Smooth muscle cell (in vitro differentiated cells): ENCODE data around the gene CELF4. TPM values are rescaled to one million over a fixed set of nuclear protein-coding genes. Genes with fewer than 3 reads are reported as not detected.

Experiments used
- DNase-seq: peaks from one replicate; lab custom pipeline; 2025; ENCODE audit not compliant: unreplicated experiment; lab: John Stamatoyannopoulos, UW
- H2AFZ ChIP-seq: fragments of 200-600 bp; sonication (generic); 2 replicates; pipeline ENCODE4 v1.6.0; 2016; ENCODE audit warnings: antibody characterized with exemption, low read depth, mild to moderate bottlenecking
- H3F3A ChIP-seq: fragments of 200-600 bp; sonication (generic); 2 replicates; pipeline ENCODE4 v1.6.0; 2017; ENCODE audit warnings: antibody characterized with exemption, low read depth
- H3K27ac ChIP-seq: fragments of 200-600 bp; sonication (generic); 2 replicates; pipeline ENCODE4 v1.5.1; 2016; ENCODE audit warnings: low read depth, mild to moderate bottlenecking
- H3K27me3 ChIP-seq: fragments of 200-600 bp; sonication (generic); 2 replicates; pipeline ENCODE4 v1.6.1; 2016; ENCODE audit warnings: low read depth, mild to moderate bottlenecking
- H3K36me3 ChIP-seq: fragments of 200-600 bp; sonication (generic); 2 replicates; pipeline ENCODE4 v1.5.1; 2016; ENCODE audit warnings: low read depth
- H3K4me1 ChIP-seq: fragments of 200-600 bp; sonication (generic); 2 replicates; pipeline ENCODE4 v1.5.1; 2016; ENCODE audit warnings: low read depth
- H3K4me2 ChIP-seq: fragments of 200-600 bp; sonication (generic); 2 replicates; pipeline ENCODE4 v1.6.0; 2016; ENCODE audit warnings: mild to moderate bottlenecking
- H3K4me3 ChIP-seq: fragments of 200-600 bp; sonication (generic); 2 replicates; pipeline ENCODE4 v1.5.1; 2016; ENCODE audit warnings: mild to moderate bottlenecking
- H3K79me2 ChIP-seq: fragments of 200-600 bp; sonication (generic); 2 replicates; pipeline ENCODE4 v1.6.0; 2016; ENCODE audit warnings: low read depth, mild to moderate bottlenecking
- H3K9ac ChIP-seq: fragments of 200-600 bp; sonication (generic); 2 replicates; pipeline ENCODE4 v1.6.0; 2016; ENCODE audit warnings: low read depth
- H3K9me3 ChIP-seq: fragments of 200-600 bp; sonication (generic); replicated peaks from 2 replicates; pipeline ENCODE4 v1.5.1; 2016; ENCODE audit warnings: low read depth
- H4K20me1 ChIP-seq: fragments of 200-600 bp; sonication (generic); 2 replicates; pipeline ENCODE4 v1.6.0; 2016; ENCODE audit warnings: low read depth
- CTCF ChIP-seq: fragments of 200-600 bp; sonication (generic); IDR thresholded peaks from 2 replicates; pipeline ENCODE4 v1.5.1; 2017; ENCODE audit warnings: borderline replicate concordance, mild to moderate bottlenecking, antibody characterized with exemption; ENCODE audit not compliant: insufficient read depth, poor library complexity, severe bottlenecking
- WGBS: methylation state at CpG from one replicate; pipeline ENCODE4 v1.1.7; 2016; ENCODE audit warnings: low lambda C conversion rate; 5-methylcytosine and 5-hydroxymethylcytosine counted together
- polyA plus RNA-seq: library from polyadenylated mRNA; unstranded; fragments of >200 nt; fragmentation: Nextera tagmentation; extraction: Ambion mirVana; gene quantifications from 2 replicates; pipeline ENCODE4 v1.2.1, GENCODE V29; 2016
- total RNA-seq: library from RNA; depleted of rRNA; stranded (reverse); fragments of >200 nt; gene quantifications from 2 replicates; pipeline ENCODE4 v1.2.3, GENCODE V29; 2014

Gene CELF4
- total and polyA plus RNA-seq, 2 experiments from 2014 or later: 0.40 TPM; not detected in 1

- H3K36me3 ChIP-seq: no peaks in the 10 kb centered on the region
- WGBS: 31% methylated on average over 17 of the region's 17 CpGs
- no peak overlapping the region for H3K27ac ChIP-seq
- no peak for TF ChIP-seq CTCF
- peaks cover 51% of the 10 kb centered on the region for H3K27me3 ChIP-seq
- H3K79me2 ChIP-seq: no peaks in the 10 kb centered on the region
- no peak overlapping the region for H2AFZ ChIP-seq
- no peaks in the 10 kb centered on the region for H3F3A ChIP-seq
- H3K9me3 ChIP-seq: no peaks in the 10 kb centered on the region
- H3K9ac ChIP-seq: no peak overlapping the region
- H3K4me3 ChIP-seq: no peak overlapping the region
- no peaks in the 10 kb centered on the region for H4K20me1 ChIP-seq
- H3K4me2 ChIP-seq: peak overlapping the region; percentile 40
- no peaks in the 10 kb centered on the region for H3K4me1 ChIP-seq
- no peak for DNase-seq
Observed at GRCh38 chr18:37538526-37539205, 26.9 kb downstream of the CELF4 start.

- 14% methylated on average over 22 of the region's 23 CpGs for WGBS
- DNase-seq: peak; percentile 50
- Histone ChIP-seq H3K27ac (no peak overlapping the region), H3K9me3 (no peaks in the 10 kb centered on the region), H3K9ac (no peak overlapping the region), H2AFZ (no peak overlapping the region), H3K4me1 (no peaks in the 10 kb centered on the region), H3F3A (no peaks in the 10 kb centered on the region), H4K20me1 (no peaks in the 10 kb centered on the region), H3K27me3 (peaks cover 51% of the 10 kb centered on the region), H3K36me3 (no peaks in the 10 kb centered on the region), H3K4me2 (no peak overlapping the region), H3K4me3 (no peak overlapping the region), H3K79me2 (no peaks in the 10 kb centered on the region)
- TF ChIP-seq CTCF: peak; percentile 92
Observed at GRCh38 chr18:37537868-37538525, 27.6 kb downstream of the CELF4 start.

GRCh38 chr18:37536656-37537055, 28.9 kb downstream of the CELF4 start:
- Histone ChIP-seq H3K4me2 (no peak overlapping the region), H3K9ac (no peak overlapping the region), H3K27ac (no peak overlapping the region), H2AFZ (no peak overlapping the region), H3K9me3 (no peaks in the 10 kb centered on the region), H3K4me3 (no peak overlapping the region), H3K79me2 (no peaks in the 10 kb centered on the region), H3F3A (no peaks in the 10 kb centered on the region), H3K36me3 (no peaks in the 10 kb centered on the region), H3K27me3 (peaks cover 53% of the 10 kb centered on the region), H3K4me1 (no peaks in the 10 kb centered on the region), H4K20me1 (no peaks in the 10 kb centered on the region)
- TF ChIP-seq CTCF: no peak
- 80% methylated on average over 9 of the region's 9 CpGs for WGBS
- no peak for DNase-seq
